Upper lobe of left lung (tissue), 6 donors: ENCODE measurements around the gene AP3D1. TPM values are rescaled to one million over a fixed set of nuclear protein-coding genes. Genes with fewer than 3 reads are reported as not detected.
"Not testable (repeated sequence)": the region's sequence is repeated elsewhere in the genome, so short reads cannot be mapped to it uniquely, and the experiment has no call there.

ENCODE experiments used
- ATAC-seq, 2 donors: fragments of 200-7000 bp; cut with Tn5 transposase; one replicate each; pipeline ENCODE4 v1.9.1; 2022; ENCODE audit warnings: mild to moderate bottlenecking in 2 of 2, moderate library complexity in 2 of 2; ENCODE audit not compliant: low FRiP score in 2 of 2
- DNase-seq, 2 donors: peaks; one replicate each; pipeline ENCODE4 v3.0.0-alpha.2; 2019 to 2020
- H3K27ac ChIP-seq, 4 donors: fragments of 200-600 bp; sonication (generic); one replicate each; pipeline ENCODE4 v1.5.1; 2016 to 2019
- H3K27me3 ChIP-seq, 4 donors: fragments of 200-600 bp; sonication (generic); one replicate each; pipeline ENCODE4 v1.5.1; 2017 to 2019
- H3K36me3 ChIP-seq, 4 donors: fragments of 200-600 bp; sonication (generic); one replicate each; pipeline ENCODE4 v1.5.1; 2016 to 2019
- H3K4me1 ChIP-seq, 4 donors: fragments of 200-600 bp; sonication (generic); one replicate each; pipeline ENCODE4 v1.5.1; 2018 to 2019
- H3K4me3 ChIP-seq, 4 donors: fragments of 200-600 bp; sonication (generic); one replicate each; pipeline ENCODE4 v1.5.1; 2017 to 2019; ENCODE audit warnings: mild to moderate bottlenecking in 2 of 4, moderate library complexity in 1 of 4
- H3K9me3 ChIP-seq, 4 donors: fragments of 200-600 bp; sonication (generic); one replicate each; pipeline ENCODE4 v1.5.1; 2018 to 2019
- EP300 ChIP-seq, 4 donors: sonication (generic); formaldehyde crosslinking; IDR thresholded peaks; one replicate each; pipeline ENCODE4 v1.5.1; 2017; ENCODE audit warnings: antibody characterized with exemption in 4 of 4, control low read depth in 2 of 4
- POLR2A ChIP-seq, 4 donors: fragments of 450-650 bp; IDR thresholded peaks; one replicate each; pipeline ENCODE4 v1.5.1; 2016 to 2017; ENCODE audit warnings: antibody characterized with exemption in 4 of 4, mild to moderate bottlenecking in 2 of 4
- POLR2AphosphoS5 ChIP-seq, 2 donors: sonication (generic); formaldehyde crosslinking; IDR thresholded peaks; one replicate each; pipeline ENCODE4 v1.5.1; 2017; ENCODE audit warnings: antibody characterized with exemption in 2 of 2
- WGBS, 2 donors: methylation state at CpG; one replicate each; pipeline ENCODE4 v1.1.5; 2017 to 2018; 5-methylcytosine and 5-hydroxymethylcytosine counted together
- total RNA-seq, 6 donors: library from RNA; depleted of rRNA in 4 of 6; stranded (reverse); fragments of >200 nt in 4 of 6; gene quantifications; one replicate each; pipeline versions ENCODE4 v1.1.0 to v1.2.1, GENCODE V29; 2016 to 2021
- TF ChIP-seq, protein P1 (sequence below), 6 experiments: fragments of 450-650 bp in 4 of 6; fragments of 200-600 bp in 2 of 6; sonication (generic) in 2 of 6; IDR thresholded peaks; one replicate each; pipeline ENCODE4 v1.5.1; 2016 to 2019; ENCODE audit warnings: antibody characterized with exemption in 6 of 6
- donor health status: DM: no; HTN: no; CAD: no; lungs with moderate emphysema.
- donor health status: DM: no; HTN: yes; CAD: no; lungs with severe emphysema.

Gene AP3D1
- total RNA-seq, 6 donors from 2014 or later: 73.5 to 180 (median 115) TPM

DNA sequence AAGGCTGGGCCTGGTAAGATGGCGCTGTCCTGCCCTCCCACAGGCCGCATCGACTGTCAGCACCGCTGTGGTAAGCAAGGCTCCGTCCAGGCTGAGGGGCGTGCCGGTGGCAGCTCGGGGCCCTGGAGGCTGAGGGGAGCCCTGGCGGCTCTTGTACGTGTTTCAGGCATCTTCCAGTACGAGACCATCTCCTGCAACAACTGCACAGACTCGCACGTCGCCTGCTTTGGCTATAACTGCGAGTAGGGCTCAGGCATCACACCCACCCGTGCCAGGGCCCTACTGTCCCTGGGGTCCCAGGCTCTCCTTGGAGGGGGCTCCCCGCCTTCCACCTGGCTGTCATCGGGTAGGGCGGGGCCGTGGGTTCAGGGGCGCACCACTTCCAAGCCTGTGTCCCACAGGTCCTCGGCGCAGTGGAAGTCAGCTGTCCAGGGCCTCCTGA is 53.5 kb downstream of the AP3D1 start:
- TF ChIP-seq, protein P1, sequence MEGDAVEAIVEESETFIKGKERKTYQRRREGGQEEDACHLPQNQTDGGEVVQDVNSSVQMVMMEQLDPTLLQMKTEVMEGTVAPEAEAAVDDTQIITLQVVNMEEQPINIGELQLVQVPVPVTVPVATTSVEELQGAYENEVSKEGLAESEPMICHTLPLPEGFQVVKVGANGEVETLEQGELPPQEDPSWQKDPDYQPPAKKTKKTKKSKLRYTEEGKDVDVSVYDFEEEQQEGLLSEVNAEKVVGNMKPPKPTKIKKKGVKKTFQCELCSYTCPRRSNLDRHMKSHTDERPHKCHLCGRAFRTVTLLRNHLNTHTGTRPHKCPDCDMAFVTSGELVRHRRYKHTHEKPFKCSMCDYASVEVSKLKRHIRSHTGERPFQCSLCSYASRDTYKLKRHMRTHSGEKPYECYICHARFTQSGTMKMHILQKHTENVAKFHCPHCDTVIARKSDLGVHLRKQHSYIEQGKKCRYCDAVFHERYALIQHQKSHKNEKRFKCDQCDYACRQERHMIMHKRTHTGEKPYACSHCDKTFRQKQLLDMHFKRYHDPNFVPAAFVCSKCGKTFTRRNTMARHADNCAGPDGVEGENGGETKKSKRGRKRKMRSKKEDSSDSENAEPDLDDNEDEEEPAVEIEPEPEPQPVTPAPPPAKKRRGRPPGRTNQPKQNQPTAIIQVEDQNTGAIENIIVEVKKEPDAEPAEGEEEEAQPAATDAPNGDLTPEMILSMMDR (IDR thresholded peaks at IDR 0.05): no peak
- TF ChIP-seq EP300 (IDR thresholded peaks at IDR 0.05) (no peak), POLR2A (IDR thresholded peaks at IDR 0.05) (no peak), POLR2AphosphoS5 (IDR thresholded peaks at IDR 0.05) (no peak)
- DNase-seq: peak in 1 of 2 donors; percentile 84

DNA sequence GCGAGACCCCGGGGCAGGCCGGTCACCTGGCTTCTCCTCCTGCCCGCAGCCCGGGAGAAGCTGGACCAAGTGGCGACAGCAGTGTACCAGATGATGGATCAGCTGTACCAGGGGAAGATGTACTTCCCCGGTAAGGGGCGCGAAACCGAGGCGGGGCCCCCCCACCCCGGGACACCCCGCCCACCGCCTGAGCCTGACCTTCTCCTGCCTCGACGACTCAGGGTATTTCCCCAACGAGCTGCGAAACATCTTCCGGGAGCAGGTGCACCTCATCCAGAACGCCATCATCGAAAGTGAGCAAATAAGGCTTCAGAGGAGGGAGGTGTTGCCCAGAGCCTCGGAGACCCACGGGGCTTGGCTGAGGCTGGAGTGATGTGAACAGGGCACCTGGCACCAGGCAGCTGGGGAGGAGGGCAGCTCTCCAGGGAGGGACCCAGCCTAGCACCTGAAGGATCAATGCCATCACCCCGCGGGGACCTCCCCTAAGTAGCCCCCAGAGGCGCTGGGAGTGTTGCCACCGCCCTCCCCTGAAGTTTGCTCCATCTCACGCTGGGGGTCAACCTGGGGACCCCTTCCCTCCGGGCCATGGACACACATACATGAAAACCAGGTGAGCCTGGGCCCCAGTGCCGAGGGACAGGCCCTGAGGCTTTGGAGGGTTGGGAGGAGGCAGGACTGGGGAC is 54.0 kb downstream of the AP3D1 start:
- Histone ChIP-seq H3K4me3 (peak overlapping the region; percentile 4 to 73 (median 58)), H3K4me1 (peaks cover 23 to 48% (median 37%) of the 10 kb centered on the region in 4 donors), H3K9me3 (no peaks in the 10 kb centered on the region), H3K36me3 (peaks cover 12 to 44% (median 31%) of the 10 kb centered on the region in 4 donors), H3K27me3 (no peaks in the 10 kb centered on the region), H3K27ac (peak overlapping the region; percentile 48 to 85 (median 72))
- TF ChIP-seq POLR2AphosphoS5 (IDR thresholded peaks at IDR 0.05) (no peak), POLR2A (IDR thresholded peaks at IDR 0.05) (no peak), EP300 (IDR thresholded peaks at IDR 0.05) (no peak)
- TF ChIP-seq, protein P1 (IDR thresholded peaks at IDR 0.05): no peak
- DNase-seq: no peak
- no peak for ATAC-seq
- 27 to 35% methylated on average over 21 to 22 of the region's 30 CpGs for WGBS, 2 donors

More for the DNA sequence above, 53.5 kb downstream of the AP3D1 start:
- no peak for ATAC-seq
- H3K9me3 ChIP-seq: no peaks in the 10 kb centered on the region
- H3K4me1 ChIP-seq: peaks cover 19 to 44% (median 34%) of the 10 kb centered on the region in 4 donors
- WGBS, 2 donors: 86 to 87% methylated on average over 3 to 23 of the region's 23 CpGs
- peaks cover 12 to 44% (median 33%) of the 10 kb centered on the region in 4 donors for H3K36me3 ChIP-seq
- peak overlapping the region in 1 of 4 donors; percentile 82 for H3K27ac ChIP-seq
- no peaks in the 10 kb centered on the region for H3K27me3 ChIP-seq
- no peak overlapping the region for H3K4me3 ChIP-seq

DNA sequence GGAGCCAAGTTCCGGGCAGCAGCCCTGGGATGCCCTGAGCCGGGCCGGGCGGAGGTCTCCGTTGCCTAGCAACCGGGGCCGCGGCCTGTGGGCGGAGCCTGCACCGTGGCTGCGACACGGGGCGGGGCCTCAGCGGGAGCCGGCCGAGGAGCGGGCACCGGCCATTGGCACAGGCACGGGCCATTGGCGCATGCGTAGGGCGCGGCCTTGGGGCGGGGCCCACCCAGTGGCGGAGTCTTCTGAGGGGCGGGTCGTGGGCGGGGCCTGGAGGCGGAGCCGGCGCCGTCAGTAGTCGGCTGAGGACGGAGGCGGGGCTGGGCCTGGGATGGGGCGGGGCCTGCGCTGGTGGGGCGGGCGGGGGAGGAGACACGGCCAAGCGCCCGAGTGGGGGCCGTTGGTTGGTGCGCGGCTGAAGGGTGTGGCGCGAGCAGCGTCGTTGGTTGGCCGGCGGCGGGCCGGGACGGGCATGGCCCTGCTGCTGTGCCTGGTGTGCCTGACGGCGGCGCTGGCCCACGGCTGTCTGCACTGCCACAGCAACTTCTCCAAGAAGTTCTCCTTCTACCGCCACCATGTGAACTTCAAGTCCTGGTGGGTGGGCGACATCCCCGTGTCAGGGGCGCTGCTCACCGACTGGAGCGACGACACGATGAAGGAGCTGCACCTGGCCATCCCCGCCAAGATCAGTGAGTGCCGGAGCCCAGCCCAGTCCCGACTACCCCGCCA is 54.7 kb downstream of the AP3D1 start, which contains the start of gene IZUMO4:
Gene IZUMO4 (plus strand): TSS at position 436 of the 723 bp plus-strand sequence. CDS start 31 bp downstream, at position 467.
- Histone ChIP-seq H3K36me3 (peaks cover 12 to 37% (median 25%) of the 10 kb centered on the region in 4 donors), H3K4me1 (peaks cover 25 to 55% (median 41%) of the 10 kb centered on the region in 4 donors), H3K4me3 (peak within 1 kb of the TSS; percentile 64 to 82 (median 70)), H3K27ac (peak within 1 kb of the TSS; percentile 90 to 96 (median 94)), H3K27me3 (no peaks in the 10 kb centered on the region), H3K9me3 (no peaks in the 10 kb centered on the region)
- peak in 1 of 2 donors; percentile 12 for TF ChIP-seq POLR2AphosphoS5 (IDR thresholded peaks at IDR 0.05)
- no peak for TF ChIP-seq POLR2A (IDR thresholded peaks at IDR 0.05)
- TF ChIP-seq, protein P1 (IDR thresholded peaks at IDR 0.05): peak; percentile 28 to 67 (median 50)
- ATAC-seq (peak; percentile 94 to 95), DNase-seq (peak; percentile 99 to 100)
- WGBS, 2 donors: 0% methylated on average over 20 to 30 of the region's 70 CpGs

DNA sequence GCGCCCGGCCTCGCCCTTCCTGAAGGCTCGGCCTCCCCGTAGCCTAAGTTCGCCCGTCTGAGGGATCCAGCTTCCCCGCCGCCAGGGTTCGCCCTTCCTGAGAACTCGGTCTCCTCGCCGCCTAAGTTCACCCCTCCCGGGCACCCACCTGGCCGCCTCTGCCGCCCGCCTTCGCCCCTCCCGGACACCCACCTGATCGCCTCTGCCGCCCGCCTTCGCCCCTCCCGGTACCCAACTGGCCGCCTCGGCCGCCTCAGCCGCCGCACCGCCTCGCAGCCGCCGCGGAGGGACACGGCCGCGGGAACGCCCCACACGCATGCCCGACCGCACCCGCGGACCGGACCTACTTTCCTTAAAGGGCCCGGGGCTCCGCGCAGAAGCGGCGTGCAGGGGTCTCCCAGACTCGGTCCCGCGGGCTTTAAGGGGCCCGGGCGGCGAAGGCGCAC is 55.3 kb downstream of the AP3D1 start, which contains the start of gene MOB3A:
Gene MOB3A (minus strand): TSS at position 293 of the 446 bp plus-strand sequence. CDS start 17,766 bp downstream, outside the sequence.
- peak within 1 kb of the TSS; percentile 90 to 96 (median 94) for H3K27ac ChIP-seq
- peak within 1 kb of the TSS; percentile 64 to 82 (median 70) for H3K4me3 ChIP-seq
- WGBS, 2 donors: 1% methylated on average over 33 of the region's 56 CpGs; no CpG with 5 or more reads in 1 of the 2 donors
- peaks cover 31 to 61% (median 47%) of the 10 kb centered on the region in 4 donors for H3K4me1 ChIP-seq
- no peaks in the 10 kb centered on the region for H3K9me3 ChIP-seq
- ATAC-seq (peak; percentile 81 to 89), DNase-seq (peak; percentile 90 to 98)
- H3K27me3 ChIP-seq: no peaks in the 10 kb centered on the region
- TF ChIP-seq, protein P1 (IDR thresholded peaks at IDR 0.05): peak in 5 of 6 experiments; percentile 34 to 86 (median 77)
- TF ChIP-seq POLR2A (IDR thresholded peaks at IDR 0.05) (peak; percentile 8 to 96 (median 78)), POLR2AphosphoS5 (IDR thresholded peaks at IDR 0.05) (peak; percentile 93 to 94), EP300 (IDR thresholded peaks at IDR 0.05) (peak in 1 of 4 donors; percentile 77)
- peaks cover 8 to 31% (median 19%) of the 10 kb centered on the region in 4 donors for H3K36me3 ChIP-seq

DNA sequence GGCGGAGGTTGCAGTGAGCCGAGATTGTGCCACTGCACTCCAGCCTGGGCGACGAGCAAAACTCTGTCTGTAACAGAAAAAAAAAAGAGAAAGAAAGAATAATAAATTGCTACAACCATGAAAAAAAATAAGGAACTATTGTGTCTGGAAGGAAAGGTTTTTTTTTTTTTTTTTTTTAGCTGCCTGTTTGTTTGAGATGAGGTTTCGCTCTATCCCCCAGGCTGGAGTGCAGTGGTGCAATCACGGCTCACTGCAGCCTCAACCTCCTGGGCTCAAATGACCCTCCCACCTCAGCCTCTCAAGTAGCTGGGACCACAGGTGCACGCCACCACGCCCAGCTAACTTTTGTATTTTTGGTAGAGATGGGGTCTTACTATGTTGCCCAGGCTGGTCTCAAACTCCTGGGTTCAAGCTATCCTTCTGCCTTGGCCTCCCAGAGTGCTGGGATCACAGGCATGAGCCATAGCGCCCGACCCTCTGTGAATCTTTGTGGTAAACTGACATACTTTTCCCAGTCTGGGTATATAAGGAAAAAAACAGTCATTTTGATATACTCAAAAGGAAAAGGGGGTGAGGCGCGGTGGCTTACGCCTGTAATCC is 59.3 kb downstream of the AP3D1 start:
- Histone ChIP-seq H3K27ac (peak overlapping the region; percentile 89 to 96 (median 92)), H3K4me1 (peaks cover 63 to 88% (median 74%) of the 10 kb centered on the region in 4 donors)
- H3K36me3 ChIP-seq, H3K4me3 ChIP-seq, H3K9me3 ChIP-seq, H3K27me3 ChIP-seq, DNase-seq, ATAC-seq: not testable (repeated sequence)
- 78 to 88% methylated on average over 13 of the region's 13 CpGs for WGBS, 2 donors
